ENCODE results near the gene IRF2.

DNA sequence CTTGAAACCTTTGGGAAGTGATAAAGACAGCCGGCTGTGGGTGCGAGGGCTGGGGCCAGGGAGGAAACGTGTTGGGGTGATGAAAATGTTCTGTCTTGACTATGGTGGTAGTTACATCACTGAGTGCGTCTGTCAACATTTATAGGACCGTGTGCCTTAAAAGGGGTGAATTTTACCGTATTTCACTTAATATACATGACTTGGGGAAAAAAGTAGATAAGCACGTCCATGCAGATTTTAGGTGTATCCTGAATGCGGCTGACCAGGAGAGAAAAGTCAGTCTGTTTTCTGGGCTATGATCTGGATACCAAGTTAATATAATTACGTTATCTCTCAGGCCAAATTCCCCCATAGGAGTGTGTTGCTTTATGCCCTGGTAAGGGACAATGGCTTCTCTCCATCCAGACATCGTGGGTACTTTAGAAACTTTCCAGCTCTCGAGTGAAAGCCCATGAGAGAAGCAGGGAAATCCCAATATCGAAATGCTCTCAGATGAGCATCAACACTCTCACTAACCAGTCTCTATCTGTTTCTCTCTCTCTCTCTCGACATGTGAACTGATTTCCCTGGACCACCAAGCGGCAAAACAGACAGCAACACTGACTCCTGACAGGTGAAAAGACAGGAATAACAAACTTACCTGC lies 71.5 kb downstream of the IRF2 start:
- TF ChIP-seq, protein P1, sequence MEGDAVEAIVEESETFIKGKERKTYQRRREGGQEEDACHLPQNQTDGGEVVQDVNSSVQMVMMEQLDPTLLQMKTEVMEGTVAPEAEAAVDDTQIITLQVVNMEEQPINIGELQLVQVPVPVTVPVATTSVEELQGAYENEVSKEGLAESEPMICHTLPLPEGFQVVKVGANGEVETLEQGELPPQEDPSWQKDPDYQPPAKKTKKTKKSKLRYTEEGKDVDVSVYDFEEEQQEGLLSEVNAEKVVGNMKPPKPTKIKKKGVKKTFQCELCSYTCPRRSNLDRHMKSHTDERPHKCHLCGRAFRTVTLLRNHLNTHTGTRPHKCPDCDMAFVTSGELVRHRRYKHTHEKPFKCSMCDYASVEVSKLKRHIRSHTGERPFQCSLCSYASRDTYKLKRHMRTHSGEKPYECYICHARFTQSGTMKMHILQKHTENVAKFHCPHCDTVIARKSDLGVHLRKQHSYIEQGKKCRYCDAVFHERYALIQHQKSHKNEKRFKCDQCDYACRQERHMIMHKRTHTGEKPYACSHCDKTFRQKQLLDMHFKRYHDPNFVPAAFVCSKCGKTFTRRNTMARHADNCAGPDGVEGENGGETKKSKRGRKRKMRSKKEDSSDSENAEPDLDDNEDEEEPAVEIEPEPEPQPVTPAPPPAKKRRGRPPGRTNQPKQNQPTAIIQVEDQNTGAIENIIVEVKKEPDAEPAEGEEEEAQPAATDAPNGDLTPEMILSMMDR (IDR thresholded peaks at IDR 0.05): no peak
- TF ChIP-seq EZH2 (IDR thresholded peaks at IDR 0.05): no peak
- no peak for TF ChIP-seq EZH2phosphoT487 (IDR thresholded peaks at IDR 0.05)

Measured in neural progenitor cell (in vitro differentiated cells).